Measurements from ENCODE around the gene GATB.

GATB gene

GRCh38 chr4:151760712-151761661 lies at the start of gene GATB:
TSS of gene GATB (minus strand) at chr4:151761007. CDS start at chr4:151760982, 25 bp downstream.
- peak; percentile 97 for DNase-seq (ENCODE audit: low spot score)

- DNase-seq (ENCODE audit: low spot score) = no peak
Measured at GRCh38 chr4:151810476-151810875, 49.7 kb upstream of the GATB start.

- DNase-seq (ENCODE audit: low spot score) = no peak
Measured at GRCh38 chr4:151809716-151810115, 48.9 kb upstream of the GATB start.

- no peak for DNase-seq (ENCODE audit: low spot score)
Measured at GRCh38 chr4:151808542-151808941, 47.7 kb upstream of the GATB start.

GRCh38 chr4:151808120-151808529 lies 47.3 kb upstream of the GATB start:
- DNase-seq (ENCODE audit: low spot score) = peak; percentile 27

- no peak for DNase-seq (ENCODE audit: low spot score)
Measured at GRCh38 chr4:151807220-151807619, 46.4 kb upstream of the GATB start.

- no peak for DNase-seq (ENCODE audit: low spot score)
Measured at GRCh38 chr4:151806511-151806927, 45.7 kb upstream of the GATB start.

- no peak for DNase-seq (ENCODE audit: low spot score)
Measured at GRCh38 chr4:151804821-151805220, 44.0 kb upstream of the GATB start.

GRCh38 chr4:151804086-151804630 lies 43.4 kb upstream of the GATB start:
- no peak for DNase-seq (ENCODE audit: low spot score)

GRCh38 chr4:151803246-151803645 lies 42.4 kb upstream of the GATB start:
- DNase-seq (ENCODE audit: low spot score) = no peak

GRCh38 chr4:151801547-151802516 lies 41.0 kb upstream of the GATB start:
- peak; percentile 73 for DNase-seq (ENCODE audit: low spot score)

GRCh38 chr4:151799417-151800012 lies 38.7 kb upstream of the GATB start:
- no peak for DNase-seq (ENCODE audit: low spot score)

- no peak for DNase-seq (ENCODE audit: low spot score)
Measured at GRCh38 chr4:151798678-151799416, 38.0 kb upstream of the GATB start.

- no peak for DNase-seq (ENCODE audit: low spot score)
Measured at GRCh38 chr4:151797853-151798252, 37.0 kb upstream of the GATB start.

GRCh38 chr4:151797131-151797530 lies 36.3 kb upstream of the GATB start:
- no peak for DNase-seq (ENCODE audit: low spot score)

GRCh38 chr4:151796106-151796505 lies 35.3 kb upstream of the GATB start:
- DNase-seq (ENCODE audit: low spot score) = no peak

- no peak for DNase-seq (ENCODE audit: low spot score)
Measured at GRCh38 chr4:151792995-151793394, 32.2 kb upstream of the GATB start.

GRCh38 chr4:151792530-151792929 lies 31.7 kb upstream of the GATB start:
- DNase-seq (ENCODE audit: low spot score) = no peak

GRCh38 chr4:151788021-151788420 lies 27.2 kb upstream of the GATB start:
- DNase-seq (ENCODE audit: low spot score) = no peak

- DNase-seq (ENCODE audit: low spot score) = no peak
Measured at GRCh38 chr4:151786158-151786495, 25.3 kb upstream of the GATB start.

- DNase-seq (ENCODE audit: low spot score) = no peak
Measured at GRCh38 chr4:151785484-151786157, 24.8 kb upstream of the GATB start.
